ENCODE data around the gene CPEB3. TPM values are rescaled to one million over a fixed set of nuclear protein-coding genes. Genes with fewer than 3 reads are reported as not detected.

CPEB3 gene
- total RNA-seq, 1 experiment from 2014 or later = 1.1 TPM

- CTCF ChIA-PET = no interaction called here
These were observed 6.7 kb downstream of the CPEB3 start for GRCh38 chr10:92284112-92284704.

GRCh38 chr10:92278996-92279696 is 11.7 kb downstream of the CPEB3 start:
- intact Hi-C loops (cut with micrococcal nuclease; ENCODE audit: unreplicated experiment) = no loop called here
- Histone ChIP-seq H3K9me3 (ENCODE audit: low read depth, low read length, poor library complexity, severe bottlenecking) (no peaks in the 10 kb centered on the region), H3K27me3 (replicated peaks; ENCODE audit: insufficient read depth, low read depth, low read length, poor library complexity) (no peaks in the 10 kb centered on the region), H3K27ac (ENCODE audit: low read depth, low read length, poor library complexity, severe bottlenecking) (no peak overlapping the region), H3K36me3 (ENCODE audit: insufficient read depth, low read length, poor library complexity, severe bottlenecking) (no peaks in the 10 kb centered on the region), H3K4me1 (ENCODE audit: insufficient read depth, low read length, poor library complexity, severe bottlenecking) (no peaks in the 10 kb centered on the region), H3K4me3 (ENCODE audit: low read depth, low read length, poor library complexity, severe bottlenecking) (no peak overlapping the region)
- POLR2A ChIA-PET (ENCODE audit: low non-redundant PET) = no interaction called here
- TF ChIP-seq EZH2 (IDR thresholded peaks at IDR 0.05; ENCODE audit: borderline replicate concordance, low read depth, low read length, poor library complexity, severe bottlenecking) (no peak), CTCF (conservative IDR thresholded peaks at IDR 0.05; ENCODE audit: low read depth, low read length) (no peak)
- CTCF ChIA-PET = no interaction called here
- BruUV-seq (replicated peaks) = no TSS peak
- no peak for DNase-seq (ENCODE audit: low spot score)

More at GRCh38 chr10:92284112-92284704, 6.7 kb downstream of the CPEB3 start:
- no TSS peak for BruUV-seq (replicated peaks)
- H3K27ac ChIP-seq (ENCODE audit: low read depth, low read length, poor library complexity, severe bottlenecking) = no peak overlapping the region
- POLR2A ChIA-PET (ENCODE audit: low non-redundant PET) = no interaction called here
- H3K36me3 ChIP-seq (ENCODE audit: insufficient read depth, low read length, poor library complexity, severe bottlenecking) = no peaks in the 10 kb centered on the region
- intact Hi-C loops (cut with micrococcal nuclease; ENCODE audit: unreplicated experiment) = no loop called here
- H3K27me3 ChIP-seq (replicated peaks; ENCODE audit: insufficient read depth, low read depth, low read length, poor library complexity) = no peaks in the 10 kb centered on the region
- no peak for DNase-seq (ENCODE audit: low spot score)
- H3K4me3 ChIP-seq (ENCODE audit: low read depth, low read length, poor library complexity, severe bottlenecking) = no peak overlapping the region
- no peaks in the 10 kb centered on the region for H3K9me3 ChIP-seq (ENCODE audit: low read depth, low read length, poor library complexity, severe bottlenecking)
- TF ChIP-seq EZH2 (IDR thresholded peaks at IDR 0.05; ENCODE audit: borderline replicate concordance, low read depth, low read length, poor library complexity, severe bottlenecking) (no peak), CTCF (conservative IDR thresholded peaks at IDR 0.05; ENCODE audit: low read depth, low read length) (no peak)
- H3K4me1 ChIP-seq (ENCODE audit: insufficient read depth, low read length, poor library complexity, severe bottlenecking) = no peaks in the 10 kb centered on the region

- TF ChIP-seq EZH2 (IDR thresholded peaks at IDR 0.05; ENCODE audit: borderline replicate concordance, low read depth, low read length, poor library complexity, severe bottlenecking) (no peak), CTCF (conservative IDR thresholded peaks at IDR 0.05; ENCODE audit: low read depth, low read length) (no peak)
- intact Hi-C loops (cut with micrococcal nuclease; ENCODE audit: unreplicated experiment) = no loop called here
- ChIA-PET POLR2A (ENCODE audit: low non-redundant PET) (no interaction called here), CTCF (no interaction called here)
- H3K4me3 ChIP-seq (ENCODE audit: low read depth, low read length, poor library complexity, severe bottlenecking) = no peak overlapping the region
- H3K36me3 ChIP-seq (ENCODE audit: insufficient read depth, low read length, poor library complexity, severe bottlenecking) = no peaks in the 10 kb centered on the region
- H3K9me3 ChIP-seq (ENCODE audit: low read depth, low read length, poor library complexity, severe bottlenecking) = no peaks in the 10 kb centered on the region
- no peaks in the 10 kb centered on the region for H3K27me3 ChIP-seq (replicated peaks; ENCODE audit: insufficient read depth, low read depth, low read length, poor library complexity)
- BruUV-seq (replicated peaks) = no TSS peak
- no peaks in the 10 kb centered on the region for H3K4me1 ChIP-seq (ENCODE audit: insufficient read depth, low read length, poor library complexity, severe bottlenecking)
- no peak overlapping the region for H3K27ac ChIP-seq (ENCODE audit: low read depth, low read length, poor library complexity, severe bottlenecking)
- DNase-seq (ENCODE audit: low spot score) = no peak
These were observed 16.8 kb downstream of the CPEB3 start for GRCh38 chr10:92274071-92274470.
